Measurements from ENCODE around the gene ANK2. TPM values are rescaled to one million over a fixed set of nuclear protein-coding genes. Genes with fewer than 3 reads are reported as not detected.
A peak's percentile ranks its signal among the peaks of the same experiment; 100 is the strongest.

The ANK2 gene
- total and polyA plus RNA-seq, 2 experiments from 2014 or later, result 10.9 to 25.9 TPM

- Histone ChIP-seq H3K9ac (no peak overlapping the region), H3K4me1 (ENCODE audit: insufficient read depth) (no peaks in the 10 kb centered on the region), H2AFZ (no peak overlapping the region), H3K27me3 (replicated peaks; ENCODE audit: insufficient read depth) (no peaks in the 10 kb centered on the region), H3K27ac (no peak overlapping the region), H3K4me3 (no peak overlapping the region), H3K79me2 (ENCODE audit: insufficient read depth) (no peaks in the 10 kb centered on the region), H3K4me2 (ENCODE audit: unreplicated experiment) (no peak overlapping the region), H3K36me3 (ENCODE audit: low read depth) (no peaks in the 10 kb centered on the region), H3K9me2 (ENCODE audit: insufficient read depth) (no peaks in the 10 kb centered on the region), H3F3A (ENCODE audit: insufficient read depth) (no peaks in the 10 kb centered on the region), H3K9me3 (ENCODE audit: low read depth) (no peaks in the 10 kb centered on the region), H4K20me1 (ENCODE audit: insufficient read depth) (no peaks in the 10 kb centered on the region)
- WGBS, 2 experiments (ENCODE audit: low coverage in 1 of 2, low lambda C conversion rate in 2 of 2, missing lambda C conversion rate in 2 of 2), result 44 to 50% methylated on average over 9 of the region's 9 CpGs
- no peak for TF ChIP-seq EZH2 (IDR thresholded peaks at IDR 0.05; ENCODE audit: insufficient read depth, poor library complexity, severe bottlenecking)
- TF ChIP-seq EZH2phosphoT487 (IDR thresholded peaks at IDR 0.05; ENCODE audit: insufficient read depth, low read depth), result no peak
- in situ Hi-C loops (cut with MboI), result no loop called here
- peak; percentile 65 for DNase-seq
Observed at GRCh38 chr4:113052379-113052951, 3.0 kb downstream of the ANK2 start.

- H3K9me3 ChIP-seq (ENCODE audit: low read depth), result no peaks in the 10 kb centered on the region
- H3K79me2 ChIP-seq (ENCODE audit: insufficient read depth), result no peaks in the 10 kb centered on the region
- no peaks in the 10 kb centered on the region for H3K36me3 ChIP-seq (ENCODE audit: low read depth)
- H3K9me2 ChIP-seq (ENCODE audit: insufficient read depth), result no peaks in the 10 kb centered on the region
- H3K9ac ChIP-seq, result no peak overlapping the region
- in situ Hi-C loops (cut with MboI), result no loop called here
- H3F3A ChIP-seq (ENCODE audit: insufficient read depth), result no peaks in the 10 kb centered on the region
- no peaks in the 10 kb centered on the region for H3K27me3 ChIP-seq (replicated peaks; ENCODE audit: insufficient read depth)
- no peak for DNase-seq
- TF ChIP-seq EZH2phosphoT487 (IDR thresholded peaks at IDR 0.05; ENCODE audit: insufficient read depth, low read depth), result no peak
- no peak overlapping the region for H3K27ac ChIP-seq
- no peak overlapping the region for H3K4me2 ChIP-seq (ENCODE audit: unreplicated experiment)
- H3K4me3 ChIP-seq, result no peak overlapping the region
- H4K20me1 ChIP-seq (ENCODE audit: insufficient read depth), result no peaks in the 10 kb centered on the region
- H2AFZ ChIP-seq, result no peak overlapping the region
- no peaks in the 10 kb centered on the region; the same call in 1 of the 2 replicates for H3K4me1 ChIP-seq (ENCODE audit: insufficient read depth)
Observed at GRCh38 chr4:113053883-113054282, 4.4 kb downstream of the ANK2 start.

GRCh38 chr4:113056318-113056717 is 6.9 kb downstream of the ANK2 start:
- Histone ChIP-seq H3K4me2 (ENCODE audit: unreplicated experiment) (no peak overlapping the region), H3K79me2 (ENCODE audit: insufficient read depth) (no peaks in the 10 kb centered on the region), H3K4me3 (no peak overlapping the region), H3K27ac (no peak overlapping the region), H4K20me1 (ENCODE audit: insufficient read depth) (no peaks in the 10 kb centered on the region), H2AFZ (no peak overlapping the region), H3K36me3 (ENCODE audit: low read depth) (no peaks in the 10 kb centered on the region), H3K27me3 (replicated peaks; ENCODE audit: insufficient read depth) (no peaks in the 10 kb centered on the region), H3K4me1 (ENCODE audit: insufficient read depth) (no peaks in the 10 kb centered on the region; the same call in 1 of the 2 replicates), H3K9me3 (ENCODE audit: low read depth) (no peaks in the 10 kb centered on the region), H3F3A (ENCODE audit: insufficient read depth) (peaks cover 9% of the 10 kb centered on the region; the same call in 1 of the 2 replicates), H3K9ac (no peak overlapping the region), H3K9me2 (ENCODE audit: insufficient read depth) (no peaks in the 10 kb centered on the region)
- 89 to 92% methylated on average over 2 of the region's 2 CpGs for WGBS, 2 experiments (ENCODE audit: low coverage in 1 of 2, low lambda C conversion rate in 2 of 2, missing lambda C conversion rate in 2 of 2)
- TF ChIP-seq EZH2 (IDR thresholded peaks at IDR 0.05; ENCODE audit: insufficient read depth, poor library complexity, severe bottlenecking), result no peak
- TF ChIP-seq EZH2phosphoT487 (IDR thresholded peaks at IDR 0.05; ENCODE audit: insufficient read depth, low read depth), result no peak
- DNase-seq, result no peak
- in situ Hi-C loops (cut with MboI), result no loop called here

GRCh38 chr4:113057891-113058290 is 8.4 kb downstream of the ANK2 start:
- no peaks in the 10 kb centered on the region for H3K79me2 ChIP-seq (ENCODE audit: insufficient read depth)
- no peak overlapping the region for H3K9ac ChIP-seq
- H3K27ac ChIP-seq, result no peak overlapping the region
- no peaks in the 10 kb centered on the region for H3K9me3 ChIP-seq (ENCODE audit: low read depth)
- WGBS, 2 experiments (ENCODE audit: low coverage in 1 of 2, low lambda C conversion rate in 2 of 2, missing lambda C conversion rate in 2 of 2), result 92 to 100% methylated on average over 1 of the region's 1 CpG
- peaks cover 9% of the 10 kb centered on the region; the same call in 1 of the 2 replicates for H3F3A ChIP-seq (ENCODE audit: insufficient read depth)
- no peak overlapping the region for H3K4me3 ChIP-seq
- no peak overlapping the region for H2AFZ ChIP-seq
- no peaks in the 10 kb centered on the region for H3K36me3 ChIP-seq (ENCODE audit: low read depth)
- H4K20me1 ChIP-seq (ENCODE audit: insufficient read depth), result no peaks in the 10 kb centered on the region
- H3K4me1 ChIP-seq (ENCODE audit: insufficient read depth), result no peaks in the 10 kb centered on the region; the same call in 1 of the 2 replicates
- no peaks in the 10 kb centered on the region for H3K27me3 ChIP-seq (replicated peaks; ENCODE audit: insufficient read depth)
- no peak overlapping the region for H3K4me2 ChIP-seq (ENCODE audit: unreplicated experiment)
- in situ Hi-C loops (cut with MboI), result no loop called here
- TF ChIP-seq EZH2phosphoT487 (IDR thresholded peaks at IDR 0.05; ENCODE audit: insufficient read depth, low read depth), result no peak
- TF ChIP-seq EZH2 (IDR thresholded peaks at IDR 0.05; ENCODE audit: insufficient read depth, poor library complexity, severe bottlenecking), result no peak
- H3K9me2 ChIP-seq (ENCODE audit: insufficient read depth), result no peaks in the 10 kb centered on the region
- peak; percentile 51 for DNase-seq

All from GM23248 (cell line).